Suprapubic skin (tissue), 4 donors: ENCODE measurements around the gene ZFP3. TPM values are rescaled to one million over a fixed set of nuclear protein-coding genes. Genes with fewer than 3 reads are reported as not detected.
"Not testable (repeated sequence)": the region's sequence is repeated elsewhere in the genome, so short reads cannot be mapped to it uniquely, and the experiment has no call there.

ENCODE experiments used
- DNase-seq, 2 donors: peaks; one replicate each; pipeline ENCODE4 v3.0.0-alpha.2; 2019; ENCODE audit warnings: low spot score in 2 of 2
- H3K27ac ChIP-seq: fragments of 200-600 bp; sonication (generic); one replicate; pipeline ENCODE4 v1.5.1; 2019
- H3K27me3 ChIP-seq: fragments of 200-600 bp; sonication (generic); one replicate; pipeline ENCODE4 v1.5.1; 2019
- H3K36me3 ChIP-seq: fragments of 200-600 bp; sonication (generic); one replicate; pipeline ENCODE4 v1.5.1; 2019
- H3K4me1 ChIP-seq: fragments of 200-600 bp; sonication (generic); one replicate; pipeline ENCODE4 v1.5.1; 2019
- H3K4me3 ChIP-seq: fragments of 200-600 bp; sonication (generic); one replicate; pipeline ENCODE4 v1.5.1; 2019; ENCODE audit warnings: mild to moderate bottlenecking
- H3K9me3 ChIP-seq: fragments of 200-600 bp; sonication (generic); one replicate; pipeline ENCODE4 v1.5.1; 2019
- CTCF ChIP-seq, 2 donors: fragments of 200-600 bp in 1 of 2; fragments of 450-650 bp in 1 of 2; sonication (generic) in 1 of 2; IDR thresholded peaks; one replicate each; pipeline ENCODE4 v1.5.1; 2016 to 2019; ENCODE audit warnings: antibody characterized with exemption in 2 of 2, mild to moderate bottlenecking in 1 of 2, moderate library complexity in 1 of 2
- EP300 ChIP-seq: sonication (generic); formaldehyde crosslinking; IDR thresholded peaks from one replicate; pipeline ENCODE4 v1.6.1; 2017; ENCODE audit warnings: antibody characterized with exemption
- POLR2A ChIP-seq, 2 donors: fragments of 450-650 bp; IDR thresholded peaks; one replicate each; pipeline ENCODE4 v1.6.1; 2017; ENCODE audit warnings: antibody characterized with exemption in 2 of 2, mild to moderate bottlenecking in 2 of 2, moderate library complexity in 2 of 2
- POLR2AphosphoS5 ChIP-seq, 3 donors: sonication (generic); formaldehyde crosslinking; IDR thresholded peaks; one replicate each; pipeline ENCODE4 v1.6.1; 2017; ENCODE audit warnings: antibody characterized with exemption in 3 of 3
- WGBS: methylation state at CpG from one replicate; pipeline ENCODE4 v1.1.5; 2018; 5-methylcytosine and 5-hydroxymethylcytosine counted together
- total RNA-seq, 4 donors: library from RNA; depleted of rRNA; stranded (reverse); fragments of >200 nt; gene quantifications; one replicate each; pipeline ENCODE4 v1.1.0, GENCODE V29; 2016

ZFP3 gene
- total RNA-seq, 4 donors from 2014 or later = 2.7 to 6.2 (median 4.4) TPM

DNA sequence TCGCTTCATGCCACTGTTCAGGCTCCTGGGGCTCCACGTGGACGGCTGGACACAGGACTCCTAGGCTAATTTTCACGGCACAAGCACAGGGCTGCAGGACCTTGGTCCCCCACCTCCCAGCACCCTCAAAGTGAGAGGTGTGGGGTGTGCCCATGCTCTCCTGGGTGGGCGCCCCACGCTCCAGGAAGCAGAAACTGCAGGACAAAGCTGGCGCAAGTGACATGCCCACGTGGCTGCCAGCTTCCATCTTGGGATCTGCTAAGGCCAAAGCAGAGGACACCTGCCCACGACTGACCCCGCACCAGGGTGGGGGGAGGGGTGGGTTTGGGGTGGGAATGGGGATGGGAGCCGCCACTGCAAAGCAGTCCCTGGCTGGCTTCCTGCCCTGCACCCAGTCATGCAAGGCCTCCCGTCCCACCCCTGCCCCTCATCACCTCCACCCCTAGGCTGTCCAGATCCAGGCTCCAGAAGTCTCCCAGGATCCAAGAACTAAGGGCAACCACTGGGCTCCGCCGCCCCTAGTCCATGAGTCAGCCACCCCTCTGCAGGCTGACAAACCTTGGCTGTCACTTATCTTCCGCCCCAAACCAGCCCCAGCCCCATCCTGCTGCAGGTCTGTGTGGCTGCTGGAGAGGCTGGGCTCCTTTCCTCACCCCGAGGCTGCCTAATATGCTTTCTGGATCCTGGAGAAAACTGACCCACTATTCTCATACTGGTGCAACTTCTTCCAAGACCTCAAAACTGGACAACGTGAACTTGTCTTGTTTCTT, 48.6 kb downstream of the ZFP3 start:
- DNase-seq = peak in 1 of 2 donors; percentile 55
- 79% methylated on average over 15 of the region's 17 CpGs for WGBS
- Histone ChIP-seq H3K27me3 (peaks cover 30% of the 10 kb centered on the region), H3K36me3 (no peaks in the 10 kb centered on the region), H3K9me3 (no peaks in the 10 kb centered on the region), H3K27ac (no peak overlapping the region), H3K4me1 (peaks cover 18% of the 10 kb centered on the region), H3K4me3 (no peak overlapping the region)
- TF ChIP-seq EP300 (no peak), POLR2AphosphoS5 (IDR thresholded peaks at IDR 0.05) (no peak), CTCF (IDR thresholded peaks at IDR 0.05) (no peak), POLR2A (IDR thresholded peaks at IDR 0.05) (no peak)

GRCh38 chr17:5127910-5128309, 49.6 kb downstream of the ZFP3 start:
- peaks cover 21% of the 10 kb centered on the region for H3K27me3 ChIP-seq
- DNase-seq = peak in 1 of 2 donors; percentile 44

GRCh38 chr17:5128387-5128786, 50.1 kb downstream of the ZFP3 start:
- not testable (repeated sequence) for H3K4me1 ChIP-seq, H3K27ac ChIP-seq, H3K4me3 ChIP-seq, H3K36me3 ChIP-seq, H3K9me3 ChIP-seq
- H3K27me3 ChIP-seq = peaks cover 17% of the 10 kb centered on the region
- DNase-seq = peak; percentile 24 to 62
- 74% methylated on average over 4 of the region's 8 CpGs for WGBS

More at GRCh38 chr17:5127910-5128309, 49.6 kb downstream of the ZFP3 start:
- H3K4me1 ChIP-seq = peaks cover 10% of the 10 kb centered on the region
- no peak for TF ChIP-seq POLR2AphosphoS5 (IDR thresholded peaks at IDR 0.05)
- TF ChIP-seq POLR2A (IDR thresholded peaks at IDR 0.05) = no peak
- no peak for TF ChIP-seq EP300
- no peak for TF ChIP-seq CTCF (IDR thresholded peaks at IDR 0.05)
- 75% methylated on average over 2 of the region's 4 CpGs for WGBS
- no peak overlapping the region for H3K4me3 ChIP-seq
- H3K9me3 ChIP-seq = no peaks in the 10 kb centered on the region
- no peak overlapping the region for H3K27ac ChIP-seq
- no peaks in the 10 kb centered on the region for H3K36me3 ChIP-seq

DNA sequence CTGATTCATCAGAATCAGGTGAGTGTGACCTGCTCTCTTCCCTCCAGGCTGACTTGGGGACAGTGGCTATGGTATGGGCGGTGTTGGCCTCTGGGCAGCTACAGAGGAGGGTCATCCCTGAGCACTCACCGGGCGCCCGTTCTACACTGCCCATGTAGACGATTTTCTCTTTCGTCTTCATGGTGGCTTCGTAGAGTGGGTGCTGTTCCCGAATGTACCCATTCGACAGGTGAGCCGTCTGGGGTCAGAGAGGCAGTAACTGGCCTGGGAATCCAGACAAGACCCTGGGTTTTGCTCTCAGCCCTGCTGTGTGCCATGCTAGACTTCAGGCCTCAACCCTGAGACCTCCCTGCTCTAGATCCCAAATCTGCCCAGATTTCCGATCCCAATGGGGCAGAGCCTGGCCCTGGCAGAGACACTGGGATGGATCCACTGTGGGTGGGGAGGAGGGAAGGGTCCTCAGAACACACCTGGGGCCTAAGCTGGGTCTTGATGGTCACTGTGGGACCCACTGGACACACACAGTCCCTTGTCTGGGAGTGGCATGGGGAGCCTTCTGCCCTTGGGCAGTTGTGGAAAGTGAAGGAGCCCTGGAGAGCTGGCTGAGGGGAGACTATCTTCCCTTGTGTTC, 50.8 kb downstream of the ZFP3 start:
- WGBS = 93% methylated on average over 10 of the region's 11 CpGs
- TF ChIP-seq POLR2A (IDR thresholded peaks at IDR 0.05) (no peak), EP300 (no peak)
- Histone ChIP-seq H3K36me3 (no peaks in the 10 kb centered on the region), H3K27ac (no peak overlapping the region), H3K9me3 (no peaks in the 10 kb centered on the region), H3K4me3 (no peak overlapping the region), H3K4me1 (no peaks in the 10 kb centered on the region), H3K27me3 (peaks cover 14% of the 10 kb centered on the region)
- DNase-seq = peak; percentile 25 to 56

DNA sequence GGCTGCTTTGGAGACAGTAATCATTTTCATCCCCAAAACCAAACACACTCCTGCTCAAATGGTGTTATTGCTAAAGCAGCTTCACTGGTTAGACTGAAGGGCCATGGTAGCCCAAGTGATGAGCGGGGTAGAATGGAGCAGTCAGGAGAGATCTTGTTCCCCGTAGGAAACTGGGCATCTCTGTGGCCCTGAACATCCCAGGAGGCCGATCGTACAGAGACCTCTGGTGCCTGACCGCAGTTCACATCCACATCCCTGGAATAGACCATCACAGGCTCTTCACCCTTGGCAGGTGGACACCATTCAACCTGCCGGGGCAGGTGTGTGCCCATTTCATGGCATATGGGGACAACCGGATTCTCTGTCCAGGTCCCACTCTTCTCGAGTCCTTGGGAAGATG, 51.5 kb downstream of the ZFP3 start:
- not testable (repeated sequence) for H3K36me3 ChIP-seq, H3K9me3 ChIP-seq, H3K4me1 ChIP-seq, H3K27ac ChIP-seq, H3K4me3 ChIP-seq
- WGBS = 95% methylated on average over 8 of the region's 8 CpGs
- peak in 1 of 2 donors; percentile 24 for DNase-seq
- H3K27me3 ChIP-seq = peaks cover 14% of the 10 kb centered on the region

GRCh38 chr17:5130261-5130660, 52.0 kb downstream of the ZFP3 start:
- H3K4me1 ChIP-seq, H3K36me3 ChIP-seq, H3K9me3 ChIP-seq, H3K4me3 ChIP-seq, H3K27ac ChIP-seq: not testable (repeated sequence)
- peak in 1 of 2 donors; percentile 20 for DNase-seq
- 96% methylated on average over 10 of the region's 10 CpGs for WGBS
- H3K27me3 ChIP-seq = peaks cover 14% of the 10 kb centered on the region

GRCh38 chr17:5130687-5131086, 52.4 kb downstream of the ZFP3 start:
- not testable (repeated sequence) for H3K27ac ChIP-seq, H3K9me3 ChIP-seq, H3K4me3 ChIP-seq, H3K4me1 ChIP-seq, H3K36me3 ChIP-seq
- WGBS = 66% methylated on average over 3 of the region's 5 CpGs
- H3K27me3 ChIP-seq = peaks cover 14% of the 10 kb centered on the region
- peak in 1 of 2 donors; percentile 30 for DNase-seq
